ENCODE measurements around the gene CD83.

CD83 gene

GRCh38 chr6:14159090-14159489, 41.5 kb downstream of the CD83 start:
- TF ChIP-seq, protein P1, sequence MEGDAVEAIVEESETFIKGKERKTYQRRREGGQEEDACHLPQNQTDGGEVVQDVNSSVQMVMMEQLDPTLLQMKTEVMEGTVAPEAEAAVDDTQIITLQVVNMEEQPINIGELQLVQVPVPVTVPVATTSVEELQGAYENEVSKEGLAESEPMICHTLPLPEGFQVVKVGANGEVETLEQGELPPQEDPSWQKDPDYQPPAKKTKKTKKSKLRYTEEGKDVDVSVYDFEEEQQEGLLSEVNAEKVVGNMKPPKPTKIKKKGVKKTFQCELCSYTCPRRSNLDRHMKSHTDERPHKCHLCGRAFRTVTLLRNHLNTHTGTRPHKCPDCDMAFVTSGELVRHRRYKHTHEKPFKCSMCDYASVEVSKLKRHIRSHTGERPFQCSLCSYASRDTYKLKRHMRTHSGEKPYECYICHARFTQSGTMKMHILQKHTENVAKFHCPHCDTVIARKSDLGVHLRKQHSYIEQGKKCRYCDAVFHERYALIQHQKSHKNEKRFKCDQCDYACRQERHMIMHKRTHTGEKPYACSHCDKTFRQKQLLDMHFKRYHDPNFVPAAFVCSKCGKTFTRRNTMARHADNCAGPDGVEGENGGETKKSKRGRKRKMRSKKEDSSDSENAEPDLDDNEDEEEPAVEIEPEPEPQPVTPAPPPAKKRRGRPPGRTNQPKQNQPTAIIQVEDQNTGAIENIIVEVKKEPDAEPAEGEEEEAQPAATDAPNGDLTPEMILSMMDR (IDR thresholded peaks at IDR 0.05; ENCODE audit: borderline replicate concordance, control extremely low read depth, extremely low read depth, insufficient read depth, missing control alignments): no peak
- DNase-seq (ENCODE audit: low spot score): no peak
- in situ Hi-C loops (cut with MboI; ENCODE audit: low sequenced_read_pairs, unreplicated experiment): no loop called here

DNA sequence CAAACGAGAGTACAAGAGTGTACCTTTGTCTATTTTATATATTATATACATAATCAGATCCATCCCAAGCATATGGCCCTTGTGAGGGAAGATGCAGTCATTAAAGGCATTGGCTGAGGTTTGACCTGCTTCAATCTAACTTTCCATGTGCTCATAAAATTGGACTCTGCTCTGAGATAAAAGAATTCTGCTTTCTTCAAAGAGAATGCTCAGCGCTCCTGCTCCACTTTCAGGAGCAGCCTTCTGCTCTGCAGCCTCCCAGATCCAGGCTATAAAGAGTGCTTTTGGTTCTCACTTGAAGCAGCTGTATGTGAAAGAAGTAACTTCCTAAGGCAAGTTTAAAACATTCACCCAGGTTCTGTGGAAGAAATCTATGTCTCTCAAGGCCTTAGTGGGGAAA, 45.3 kb downstream of the CD83 start:
- in situ Hi-C loops (cut with MboI; ENCODE audit: low sequenced_read_pairs, unreplicated experiment): no loop called here
- TF ChIP-seq, protein P1 (IDR thresholded peaks at IDR 0.05; ENCODE audit: borderline replicate concordance, control extremely low read depth, extremely low read depth, insufficient read depth, missing control alignments): no peak
- DNase-seq (ENCODE audit: low spot score): no peak

DNA sequence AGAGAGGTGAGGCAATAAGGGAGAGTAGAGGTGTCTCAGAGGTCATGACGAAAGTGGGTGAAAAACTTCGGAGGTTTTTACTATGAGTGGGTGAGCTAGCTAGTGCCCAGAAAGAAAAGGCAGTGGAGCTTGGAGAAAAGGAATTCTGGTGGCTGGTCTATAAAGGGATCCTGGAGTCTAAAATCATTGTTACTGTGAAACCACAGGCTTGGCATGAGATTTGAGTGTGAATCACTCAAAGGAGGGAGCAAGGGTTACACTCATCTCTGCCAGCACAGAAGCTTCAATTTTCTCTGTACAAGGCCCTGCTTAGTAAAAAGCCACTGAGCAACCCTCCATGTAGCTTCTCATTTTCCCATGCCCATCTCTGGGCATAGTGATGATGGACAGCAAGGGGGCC, 47.5 kb downstream of the CD83 start:
- TF ChIP-seq, protein P1 (IDR thresholded peaks at IDR 0.05; ENCODE audit: borderline replicate concordance, control extremely low read depth, extremely low read depth, insufficient read depth, missing control alignments): no peak
- DNase-seq (ENCODE audit: low spot score): no peak
- in situ Hi-C loops (cut with MboI; ENCODE audit: low sequenced_read_pairs, unreplicated experiment): no loop called here

DNA sequence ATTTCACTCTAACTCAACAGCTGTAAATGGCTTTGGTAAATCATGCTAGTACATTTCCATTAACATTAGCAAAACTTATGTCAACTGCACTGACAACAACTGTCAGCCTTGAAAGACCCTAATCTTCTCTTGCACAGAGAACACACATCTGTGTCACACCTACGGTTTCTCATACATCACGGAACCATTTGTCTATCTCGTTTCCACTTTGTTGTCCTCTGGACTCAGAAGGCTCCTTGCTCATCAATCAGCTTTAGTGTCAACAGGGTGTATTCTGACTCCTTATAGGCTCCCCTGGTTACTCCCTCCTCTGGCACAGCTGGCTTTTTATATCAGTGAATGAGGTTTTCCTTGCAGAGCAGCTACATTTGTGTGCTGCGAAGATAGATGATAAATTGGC, 49.3 kb downstream of the CD83 start:
- TF ChIP-seq, protein P1 (IDR thresholded peaks at IDR 0.05; ENCODE audit: borderline replicate concordance, control extremely low read depth, extremely low read depth, insufficient read depth, missing control alignments): no peak
- DNase-seq (ENCODE audit: low spot score): no peak
- in situ Hi-C loops (cut with MboI; ENCODE audit: low sequenced_read_pairs, unreplicated experiment): no loop called here

- in situ Hi-C loops (cut with MboI; ENCODE audit: low sequenced_read_pairs, unreplicated experiment): no loop called here
- TF ChIP-seq, protein P1 (IDR thresholded peaks at IDR 0.05; ENCODE audit: borderline replicate concordance, control extremely low read depth, extremely low read depth, insufficient read depth, missing control alignments): no peak
- no peak for DNase-seq (ENCODE audit: low spot score)
These were observed 52.6 kb downstream of the CD83 start for GRCh38 chr6:14170128-14170527.

GRCh38 chr6:14172562-14172961, 55.0 kb downstream of the CD83 start:
- no peak for DNase-seq (ENCODE audit: low spot score)
- TF ChIP-seq, protein P1 (IDR thresholded peaks at IDR 0.05; ENCODE audit: borderline replicate concordance, control extremely low read depth, extremely low read depth, insufficient read depth, missing control alignments): no peak
- in situ Hi-C loops (cut with MboI; ENCODE audit: low sequenced_read_pairs, unreplicated experiment): no loop called here

- TF ChIP-seq, protein P1 (IDR thresholded peaks at IDR 0.05; ENCODE audit: borderline replicate concordance, control extremely low read depth, extremely low read depth, insufficient read depth, missing control alignments): no peak
- in situ Hi-C loops (cut with MboI; ENCODE audit: low sequenced_read_pairs, unreplicated experiment): no loop called here
- DNase-seq (ENCODE audit: low spot score): no peak
These were observed 56.7 kb downstream of the CD83 start for GRCh38 chr6:14174226-14174625.
